GDM1 (cell line): ENCODE measurements around the gene GAPVD1.
"Not testable (repeated sequence)": the region's sequence is repeated elsewhere in the genome, so short reads cannot be mapped to it uniquely, and the experiment has no call there.

Source experiments
- DNase-seq: peaks from one replicate; lab custom pipeline; 2025; lab: John Stamatoyannopoulos, UW

Gene GAPVD1

DNA sequence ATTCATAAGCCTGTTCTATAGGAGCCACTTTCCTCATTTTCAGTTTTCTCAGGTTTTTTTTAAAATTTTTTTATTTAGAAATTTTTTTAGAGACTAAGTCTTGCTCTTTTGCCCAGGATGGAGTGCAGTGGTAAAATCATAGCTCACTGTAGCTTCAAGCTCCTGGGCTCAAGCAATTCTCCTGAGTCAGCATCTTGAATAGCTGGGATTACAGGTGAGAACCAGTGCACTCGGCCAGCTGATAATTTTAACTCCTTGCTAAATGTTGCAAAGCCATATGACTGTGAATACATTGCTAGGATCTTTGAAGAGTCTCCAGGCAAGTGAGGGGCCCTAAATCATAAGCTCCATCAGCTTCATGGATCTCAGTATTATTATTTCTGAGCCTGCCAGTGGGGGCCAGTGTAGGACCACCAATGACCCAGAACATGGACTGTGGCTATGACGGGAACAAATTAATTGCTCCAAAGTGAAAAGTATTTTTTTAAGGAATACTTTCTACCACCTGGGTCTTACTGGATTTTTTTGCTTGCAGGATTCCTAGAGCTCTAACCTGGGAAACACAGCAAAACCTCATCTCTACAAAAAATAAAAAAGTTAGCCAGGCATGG is 5.7 kb upstream of the GAPVD1 start:
- DNase-seq: no peak

DNA sequence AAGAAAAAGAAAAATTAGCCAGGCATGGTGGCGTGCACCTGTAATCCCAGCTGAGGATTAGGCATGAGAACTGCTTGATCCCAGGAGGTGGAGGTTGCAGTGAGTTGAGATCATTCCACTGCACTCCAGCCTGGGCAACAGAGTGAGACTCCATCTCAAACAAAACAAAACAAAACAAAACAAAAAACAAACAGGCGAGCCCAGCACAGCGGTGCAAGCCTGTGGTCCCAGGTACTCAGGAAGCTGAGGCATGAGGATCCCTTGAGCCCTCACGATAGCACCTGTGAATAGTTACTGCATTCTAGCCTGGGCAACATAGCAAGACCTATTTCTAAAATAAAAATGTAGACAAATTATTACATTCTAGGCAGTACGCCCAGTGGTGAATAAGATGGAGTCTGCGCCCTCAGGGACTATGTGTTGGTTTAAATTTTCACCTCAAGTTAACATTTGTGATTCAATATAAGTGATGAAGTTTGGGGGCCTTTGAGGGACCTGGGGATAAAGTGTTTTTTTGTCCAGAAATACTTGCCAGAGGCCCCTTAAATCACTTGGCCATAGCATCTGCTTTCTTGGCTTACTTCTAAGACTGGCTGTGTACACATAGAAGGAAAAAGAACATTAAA is 3.4 kb upstream of the GAPVD1 start:
- DNase-seq: no peak

DNA sequence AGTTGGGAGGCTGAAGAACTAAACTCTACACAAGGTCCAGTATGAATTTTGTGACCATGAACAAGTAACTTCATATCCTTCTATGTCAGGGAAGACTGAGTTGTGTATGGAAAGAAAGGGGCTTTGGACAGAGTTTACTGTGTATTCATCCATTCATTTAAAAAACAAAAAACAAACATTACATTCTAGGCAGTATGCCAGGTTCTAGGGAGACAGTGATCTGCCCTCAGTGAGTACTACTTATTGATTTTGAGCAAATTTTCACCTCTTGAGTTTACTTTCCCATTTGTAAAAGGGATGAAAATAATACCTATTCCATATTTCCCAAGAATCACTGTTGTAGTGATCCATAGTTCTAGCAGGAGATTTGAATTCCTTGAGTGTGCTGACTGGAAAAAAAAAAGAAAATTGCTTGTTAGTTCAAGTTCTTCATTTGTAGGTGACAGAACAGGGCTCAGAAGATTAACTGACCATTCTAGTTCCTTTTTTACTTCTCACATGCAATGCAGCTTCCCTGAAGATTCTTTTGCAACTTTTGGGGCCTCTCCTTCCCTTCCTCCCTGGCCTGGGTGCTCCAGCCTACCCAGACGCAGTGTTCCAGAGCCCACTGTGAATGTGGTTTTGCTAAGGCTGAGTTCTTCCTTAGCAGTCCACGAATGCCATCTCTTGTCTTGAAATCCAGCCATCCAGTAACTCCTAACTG is 2.6 kb upstream of the GAPVD1 start:
- DNase-seq: peak; percentile 17

DNA sequence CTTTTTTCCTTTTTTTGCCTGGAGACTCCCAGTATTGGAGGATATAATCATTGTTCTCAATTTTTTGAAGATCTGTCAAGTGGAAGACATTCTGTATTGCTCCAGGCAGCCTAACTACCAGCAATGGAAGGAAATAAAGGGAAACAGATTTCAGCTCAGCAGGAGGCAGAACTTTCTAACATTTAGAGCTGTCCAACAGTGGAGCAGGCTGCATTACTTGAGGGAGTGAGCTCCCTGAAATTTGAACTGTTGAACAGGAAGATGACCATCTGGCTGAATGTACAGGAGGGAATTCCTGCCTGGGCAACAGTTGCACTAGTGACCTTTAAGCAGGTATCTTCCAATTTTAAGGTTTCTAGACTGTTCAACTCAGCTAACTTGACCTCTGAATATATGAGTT is 1.1 kb upstream of the GAPVD1 start:
- DNase-seq: no peak

DNA sequence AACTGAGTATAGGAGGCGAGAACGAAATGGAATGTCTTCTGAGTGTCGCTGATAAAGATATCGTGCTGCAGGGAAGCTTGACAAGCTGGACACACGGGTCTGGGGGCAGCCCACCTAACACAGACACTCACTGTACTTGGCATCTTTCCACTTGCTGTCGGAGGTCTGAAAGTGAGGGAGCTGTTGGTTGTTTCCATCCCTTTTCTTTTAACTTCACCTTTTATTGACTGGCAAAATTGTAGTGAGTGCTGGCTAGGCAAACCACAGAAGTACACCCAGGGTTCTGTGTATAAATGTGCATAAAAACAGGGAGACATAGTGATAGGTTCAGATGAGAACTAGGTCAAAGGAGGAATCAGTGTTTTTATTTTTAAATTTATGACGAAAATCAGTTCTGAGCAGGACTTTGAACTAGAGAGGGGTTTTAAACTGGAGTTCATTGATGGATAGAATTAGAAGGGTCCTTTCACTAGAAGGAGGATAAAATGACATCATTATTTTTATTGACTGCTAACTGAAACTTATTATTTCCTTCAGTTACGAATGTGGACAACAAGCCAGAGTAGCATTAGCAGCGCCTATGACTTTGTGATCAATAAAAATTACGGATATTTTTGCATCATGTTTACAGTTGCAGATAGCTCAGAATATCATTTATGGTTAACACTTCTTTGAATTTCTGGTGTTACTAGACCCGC is 817 bp downstream of the GAPVD1 start:
- DNase-seq: no peak

DNA sequence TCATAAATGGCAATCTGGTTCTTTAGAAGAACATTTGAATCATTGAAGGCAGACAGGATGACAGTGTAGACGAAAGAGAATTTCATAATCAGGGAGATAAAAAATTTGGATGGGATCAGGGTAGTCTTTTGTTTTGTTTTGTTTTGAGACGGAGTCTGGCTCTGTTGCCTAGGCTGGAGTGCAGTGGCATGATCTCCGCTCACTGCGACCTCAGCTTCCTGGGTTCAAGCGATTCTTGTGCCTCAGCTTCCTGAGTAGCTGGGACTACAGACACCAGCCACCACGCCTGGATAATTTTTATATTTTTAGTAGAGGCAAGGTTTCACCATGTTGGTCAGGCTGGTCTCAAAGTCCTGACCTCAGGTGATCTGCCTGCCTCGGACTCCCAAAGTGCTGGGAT is 2.4 kb downstream of the GAPVD1 start:
- not testable (repeated sequence) for DNase-seq

DNA sequence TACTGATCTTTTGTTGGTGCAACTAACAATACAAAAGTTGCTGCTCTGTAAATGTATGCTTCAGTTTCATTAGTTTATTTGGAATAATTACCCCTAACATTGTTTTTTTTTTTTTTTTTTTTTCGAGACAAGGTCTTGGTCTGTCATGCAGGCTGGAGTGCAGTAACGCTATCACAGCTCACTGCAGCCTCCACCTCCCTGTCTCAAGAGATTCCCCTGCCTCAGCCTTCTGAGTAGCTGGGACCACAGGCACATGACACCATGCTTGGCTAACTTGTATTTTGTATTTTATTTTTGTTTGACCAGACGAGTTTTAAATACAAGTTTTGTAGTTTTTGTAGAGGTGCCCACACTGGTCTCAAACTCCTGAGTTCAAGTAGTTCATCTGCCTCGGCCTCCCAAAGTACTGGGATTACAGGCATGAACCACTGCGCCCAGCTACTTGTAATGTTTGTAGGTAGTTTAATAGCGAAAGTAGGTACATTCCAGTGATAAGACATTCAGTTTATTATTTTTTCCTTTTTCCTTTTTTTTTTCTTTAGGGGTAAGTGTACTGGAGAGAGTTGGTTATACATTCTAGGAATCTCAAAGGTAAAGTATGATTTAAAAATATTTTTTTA is 6.9 kb downstream of the GAPVD1 start:
- no peak for DNase-seq

DNA sequence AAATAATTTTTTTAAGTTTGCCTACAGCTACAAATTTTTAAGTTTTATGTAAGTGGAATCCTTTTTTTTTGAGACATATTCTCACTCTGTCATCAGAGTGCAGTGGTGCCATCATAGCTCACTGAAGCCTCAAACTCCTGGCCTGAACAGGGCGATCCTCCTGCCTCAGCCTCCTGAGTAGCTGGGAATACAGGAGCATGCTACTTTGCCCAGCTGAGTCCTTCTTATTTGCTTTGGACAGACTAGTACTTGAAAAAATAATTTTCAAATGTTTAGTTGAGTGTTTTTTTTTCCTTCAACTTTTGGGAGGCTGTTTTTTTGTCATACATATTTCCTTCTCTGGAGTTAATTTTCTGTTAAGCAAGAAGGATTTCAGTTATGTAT is 7.4 kb downstream of the GAPVD1 start:
- DNase-seq: no peak

DNA sequence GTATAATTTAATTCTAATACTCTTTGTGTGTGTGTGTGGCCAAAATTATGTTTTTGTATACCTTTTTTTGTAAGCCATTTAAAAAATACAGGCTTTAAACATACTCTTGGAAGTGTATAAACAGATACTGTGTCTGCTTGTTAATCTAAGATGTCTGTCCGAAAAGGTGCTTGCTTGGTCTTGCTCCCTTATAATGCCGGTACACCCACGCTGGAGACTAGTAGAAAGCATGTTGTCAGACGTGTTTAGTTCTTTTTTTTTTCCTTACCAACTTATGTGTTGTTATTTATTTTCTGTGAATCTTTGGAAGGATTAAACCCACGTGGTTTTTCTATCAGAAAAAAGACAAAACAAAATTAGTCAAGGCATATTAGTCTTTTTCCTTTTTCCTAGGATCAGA is 9.5 kb downstream of the GAPVD1 start:
- DNase-seq: no peak

DNA sequence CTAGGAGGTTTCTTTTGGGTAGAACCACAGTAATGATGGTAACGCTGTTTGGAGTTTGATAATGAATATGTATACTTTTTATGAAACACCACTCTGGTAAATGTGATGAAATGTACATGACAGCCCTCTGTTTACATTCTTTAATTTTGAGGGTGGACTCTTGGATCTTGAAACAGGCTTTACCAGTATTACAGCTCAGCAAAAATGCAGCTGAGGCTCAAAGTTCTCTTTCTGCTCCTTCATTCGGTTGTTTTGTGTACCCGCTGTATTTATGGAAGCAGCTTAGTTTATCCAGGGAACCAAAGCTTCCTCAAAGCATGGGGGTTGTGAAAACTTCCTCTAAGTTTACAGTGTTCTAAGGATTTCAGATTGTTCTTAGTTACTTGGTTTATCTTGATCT is 11.1 kb downstream of the GAPVD1 start:
- DNase-seq: no peak

DNA sequence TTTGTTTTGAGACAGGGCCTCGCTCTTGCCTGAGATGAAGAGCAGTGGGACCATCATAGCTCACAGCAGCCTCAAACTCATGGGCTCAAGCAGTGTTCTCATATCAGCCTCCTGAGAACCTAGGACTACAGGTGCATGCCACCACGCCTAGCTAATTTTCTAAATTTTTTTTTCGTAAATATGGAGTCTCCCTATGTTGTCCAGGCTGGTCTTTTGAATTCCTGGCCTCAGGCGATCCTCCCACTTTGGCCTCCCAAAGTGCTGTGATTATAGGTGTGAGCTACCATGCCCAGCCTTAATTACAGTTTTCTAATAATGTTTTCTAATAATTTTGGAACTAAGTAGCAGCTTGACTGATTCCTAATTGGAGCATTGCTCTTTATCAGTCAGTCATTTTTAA is 15.1 kb downstream of the GAPVD1 start:
- DNase-seq: no peak

DNA sequence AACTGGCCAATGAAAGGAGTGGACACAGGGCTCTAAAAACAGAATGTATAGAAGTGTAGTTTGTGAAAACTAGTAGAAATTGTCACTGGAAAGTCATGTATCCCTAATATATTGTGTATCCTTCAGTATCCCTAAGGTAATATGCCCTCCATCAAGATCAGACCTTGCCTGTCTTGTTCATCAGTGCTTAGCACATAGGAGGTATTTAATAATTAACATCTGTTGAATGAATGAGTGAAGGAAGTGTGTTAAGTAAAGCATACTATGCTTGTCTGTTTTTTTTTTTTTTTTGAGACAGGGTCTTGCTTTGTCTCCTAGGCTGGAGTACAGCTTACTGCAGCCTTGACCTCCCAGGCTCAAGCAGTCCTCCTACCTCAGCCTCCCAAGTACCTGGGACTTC is 15.8 kb downstream of the GAPVD1 start:
- DNase-seq: no peak

DNA sequence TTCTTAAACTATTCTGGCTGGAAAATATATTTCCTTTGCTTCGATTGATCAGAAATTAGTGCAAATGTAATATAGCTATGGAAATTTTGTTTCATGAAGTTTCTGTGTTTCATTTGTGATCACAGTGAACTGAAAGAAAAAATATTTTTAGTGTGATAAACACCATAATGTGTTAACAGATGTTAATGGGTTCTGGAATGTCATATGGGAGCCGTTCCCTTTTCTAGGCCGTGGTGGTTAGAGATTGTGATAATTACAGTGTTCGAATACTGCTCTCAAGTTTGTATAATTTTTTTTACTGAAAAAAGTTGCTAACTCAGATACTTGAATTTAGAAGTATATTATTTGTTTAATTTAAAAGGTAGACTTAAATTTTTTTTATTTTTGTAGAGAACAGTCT is 19.3 kb downstream of the GAPVD1 start:
- no peak for DNase-seq

DNA sequence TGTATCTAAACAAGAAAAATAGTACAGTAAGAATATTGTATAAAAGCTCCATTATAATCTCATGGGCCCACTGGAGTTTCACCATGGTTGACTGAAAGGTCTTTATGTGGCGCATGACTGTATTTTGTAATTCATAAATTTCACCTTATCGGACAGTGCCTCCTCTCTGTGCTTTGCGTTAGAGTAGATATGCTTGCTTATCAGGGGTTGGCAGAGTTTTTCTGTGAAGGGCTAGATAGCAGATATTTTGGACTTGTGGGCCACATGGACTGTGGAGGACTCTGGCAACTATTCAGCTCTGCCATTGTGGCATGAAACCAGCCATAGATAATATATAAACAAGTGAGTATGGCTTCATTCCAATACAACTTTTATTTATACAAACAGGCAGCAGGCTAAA is 23.2 kb downstream of the GAPVD1 start:
- no peak for DNase-seq

DNA sequence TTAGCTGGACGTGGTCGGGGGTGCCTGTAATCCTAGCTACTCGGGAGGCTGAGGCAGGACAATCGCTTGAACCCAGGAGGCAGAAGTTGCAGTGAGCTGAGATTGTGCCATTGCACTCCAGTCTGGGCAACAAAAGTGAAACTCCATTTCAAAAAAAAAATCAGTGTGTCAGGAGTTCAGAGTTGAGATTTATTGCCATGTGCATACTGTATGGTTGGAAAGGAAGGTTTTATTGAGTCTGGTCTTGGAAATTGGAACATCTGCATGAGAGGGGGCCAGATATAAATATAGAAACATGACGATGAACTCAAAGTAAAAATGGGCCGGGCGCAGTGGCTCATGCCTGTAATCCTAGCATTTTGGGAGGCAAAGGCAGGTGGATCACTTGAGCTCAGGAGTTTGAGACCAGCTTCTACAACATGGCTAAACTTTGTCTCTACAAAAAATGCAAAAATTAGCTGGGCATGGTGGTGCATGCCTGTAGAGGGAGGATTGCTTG is 25.4 kb downstream of the GAPVD1 start:
- not testable (repeated sequence) for DNase-seq

DNA sequence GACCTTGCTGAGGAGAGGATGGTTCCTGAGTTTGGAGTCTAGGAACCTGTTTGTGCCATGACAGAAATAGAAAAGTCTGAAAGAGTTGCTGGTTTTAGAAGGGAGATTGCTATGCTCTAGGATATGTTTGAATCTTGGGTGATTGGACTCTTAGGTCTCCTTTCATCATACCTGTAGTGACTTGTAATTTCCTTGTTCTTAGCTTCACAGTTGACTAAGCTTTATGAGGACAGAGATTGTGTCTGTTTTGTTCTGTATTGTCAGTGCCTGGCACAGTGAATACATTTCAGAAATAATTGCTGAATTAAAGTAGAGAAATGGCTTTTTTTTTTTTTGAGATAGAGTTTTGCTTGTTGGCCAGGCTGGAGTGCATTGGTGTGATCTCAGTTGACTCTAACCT is 31.5 kb downstream of the GAPVD1 start:
- DNase-seq: no peak

DNA sequence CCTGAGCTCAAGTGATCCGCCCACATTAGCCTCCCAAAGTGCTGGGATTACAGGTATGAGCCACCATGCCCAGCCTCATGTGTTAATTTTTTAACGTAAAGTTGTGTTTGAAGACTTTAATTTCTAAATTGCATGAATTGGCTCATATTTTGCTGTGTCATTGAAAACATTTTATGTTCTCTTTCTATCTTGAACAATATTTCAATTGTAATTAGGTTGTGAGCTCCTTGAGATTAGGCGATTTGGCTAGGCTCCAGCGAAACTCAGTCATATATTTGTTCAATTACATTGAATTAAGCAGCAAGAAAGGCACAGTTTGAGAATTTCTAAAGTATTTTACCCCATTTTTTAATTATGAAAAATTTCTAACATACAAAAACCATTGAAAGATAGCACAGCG is 34.0 kb downstream of the GAPVD1 start:
- DNase-seq: no peak

DNA sequence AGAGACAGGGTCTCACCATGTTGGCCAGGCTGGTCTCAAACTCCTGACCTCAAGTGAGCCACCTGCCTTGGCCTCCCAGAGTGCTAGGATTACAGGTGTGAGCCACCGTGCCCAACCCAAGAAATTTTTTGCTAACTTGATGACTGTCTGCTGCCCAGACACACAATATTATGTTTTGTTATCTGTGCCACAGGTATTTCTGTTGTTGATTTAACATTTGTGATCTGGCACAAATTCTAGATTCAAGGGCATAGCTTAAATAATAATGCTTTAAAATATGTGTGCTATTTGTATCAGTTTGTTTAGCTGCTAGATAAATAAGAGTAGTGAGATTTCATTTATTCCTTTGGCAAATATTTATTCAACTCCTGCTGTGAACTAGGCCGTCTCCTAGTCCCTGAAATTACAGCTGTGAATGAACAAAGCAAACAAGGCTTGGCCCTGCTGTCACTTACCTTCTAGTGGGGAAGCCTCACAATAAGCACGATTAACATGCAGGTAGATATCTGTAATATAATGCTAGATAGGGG is 35.3 kb downstream of the GAPVD1 start:
- DNase-seq: no peak

DNA sequence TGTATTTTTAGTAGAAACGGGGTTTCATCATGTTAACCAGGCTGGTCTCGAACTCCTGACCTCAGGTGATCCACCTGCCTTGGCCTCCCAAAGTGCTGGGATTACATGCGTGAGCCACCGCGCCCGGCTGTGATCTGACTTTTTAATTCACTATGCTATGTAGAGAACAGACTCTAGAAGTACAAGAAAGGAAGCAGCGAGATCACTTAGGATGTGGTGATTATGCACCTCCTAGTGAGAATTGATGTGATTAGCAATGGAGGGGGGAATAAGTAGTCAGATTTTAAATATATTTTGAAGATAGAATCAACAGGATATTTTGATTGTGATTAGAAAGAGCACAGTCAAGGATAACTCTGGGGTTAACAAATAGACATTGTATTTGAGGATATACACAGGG is 36.3 kb downstream of the GAPVD1 start:
- DNase-seq: no peak

DNA sequence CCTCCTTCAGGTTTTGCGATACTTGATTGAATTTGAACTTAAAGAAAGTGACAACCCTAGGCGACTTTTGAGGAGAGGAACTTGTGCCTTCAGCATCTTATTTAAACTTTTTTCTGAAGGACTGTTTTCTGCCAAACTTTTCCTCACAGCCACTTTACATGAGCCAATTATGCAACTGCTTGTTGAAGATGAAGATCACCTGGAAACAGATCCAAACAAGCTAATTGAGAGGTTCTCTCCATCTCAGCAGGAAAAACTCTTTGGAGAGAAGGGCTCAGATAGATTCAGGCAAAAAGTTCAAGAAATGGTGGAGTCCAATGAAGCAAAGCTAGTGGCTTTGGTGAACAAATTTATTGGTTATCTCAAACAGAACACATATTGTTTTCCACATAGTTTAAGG is 40.6 kb downstream of the GAPVD1 start:
- DNase-seq: no peak

DNA sequence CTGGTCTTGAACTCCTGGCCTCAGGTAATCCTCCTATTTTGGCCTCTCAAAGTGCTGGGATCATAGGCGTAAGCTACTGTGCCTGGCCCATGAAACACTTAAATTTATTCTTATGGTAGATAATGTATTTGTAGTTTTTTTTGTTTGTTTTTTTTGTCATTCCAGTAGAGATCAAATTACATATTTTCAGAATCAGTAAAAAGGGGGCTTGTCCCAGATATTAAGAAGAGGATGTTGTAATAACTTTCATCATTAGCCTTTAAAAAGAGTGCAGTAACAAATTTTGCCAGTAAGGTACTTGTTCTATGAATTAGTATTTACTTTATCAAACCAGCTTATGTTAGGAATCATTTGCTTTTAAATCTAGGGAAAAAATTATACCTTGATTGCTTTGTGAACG is 42.6 kb downstream of the GAPVD1 start:
- no peak for DNase-seq

DNA sequence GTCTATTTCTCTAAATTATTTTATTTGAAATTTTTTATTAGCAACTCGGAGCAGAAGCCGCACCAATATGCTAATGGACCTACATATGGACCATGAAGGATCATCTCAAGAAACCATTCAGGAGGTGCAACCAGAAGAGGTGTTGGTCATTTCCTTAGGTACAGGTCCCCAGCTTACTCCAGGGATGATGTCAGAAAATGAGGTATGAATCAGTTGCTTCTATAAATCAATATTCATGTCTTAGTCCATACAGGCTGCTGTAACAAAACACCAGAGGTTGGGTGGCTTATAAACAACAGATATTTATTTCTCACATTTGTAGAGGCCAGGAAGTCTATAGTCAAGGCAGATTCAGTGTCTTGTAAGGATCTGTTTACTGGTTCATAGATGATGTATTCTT is 50.8 kb downstream of the GAPVD1 start:
- no peak for DNase-seq
